Activated naive CD8-positive, alpha-beta T cell treated with anti-CD3 and anti-CD28 coated beads, Interleukin-2, amount 50 U/mL, for 24 hours (primary cell): Measurements from ENCODE around the gene FEV.

Experiments
- ATAC-seq: fragments of 150-1000 bp; cut with Tn5 transposase; one replicate; pipeline ENCODE4 v1.10.0; 2021
- DNase-seq: peaks from one replicate; pipeline ENCODE4 v3.0.0; 2021
- H3K27ac Mint-ChIP-seq: one replicate; pipeline ENCODE4 v1.8.0; 2021; ENCODE audit warnings: mild to moderate bottlenecking, mixed read lengths
- H3K27me3 Mint-ChIP-seq: one replicate; pipeline ENCODE4 v1.8.0; 2021; ENCODE audit warnings: mixed read lengths
- H3K36me3 Mint-ChIP-seq: one replicate; pipeline ENCODE4 v1.8.0; 2021; ENCODE audit warnings: low read depth, mixed read lengths
- H3K4me1 Mint-ChIP-seq: one replicate; pipeline ENCODE4 v1.8.0; 2021; ENCODE audit warnings: mixed read lengths
- H3K4me3 Mint-ChIP-seq: one replicate; pipeline ENCODE4 v1.8.0; 2021; ENCODE audit warnings: mild to moderate bottlenecking, moderate library complexity, mixed read lengths
- H3K9me3 Mint-ChIP-seq: one replicate; pipeline ENCODE4 v1.8.0; 2021; ENCODE audit warnings: mixed read lengths

The FEV gene

DNA sequence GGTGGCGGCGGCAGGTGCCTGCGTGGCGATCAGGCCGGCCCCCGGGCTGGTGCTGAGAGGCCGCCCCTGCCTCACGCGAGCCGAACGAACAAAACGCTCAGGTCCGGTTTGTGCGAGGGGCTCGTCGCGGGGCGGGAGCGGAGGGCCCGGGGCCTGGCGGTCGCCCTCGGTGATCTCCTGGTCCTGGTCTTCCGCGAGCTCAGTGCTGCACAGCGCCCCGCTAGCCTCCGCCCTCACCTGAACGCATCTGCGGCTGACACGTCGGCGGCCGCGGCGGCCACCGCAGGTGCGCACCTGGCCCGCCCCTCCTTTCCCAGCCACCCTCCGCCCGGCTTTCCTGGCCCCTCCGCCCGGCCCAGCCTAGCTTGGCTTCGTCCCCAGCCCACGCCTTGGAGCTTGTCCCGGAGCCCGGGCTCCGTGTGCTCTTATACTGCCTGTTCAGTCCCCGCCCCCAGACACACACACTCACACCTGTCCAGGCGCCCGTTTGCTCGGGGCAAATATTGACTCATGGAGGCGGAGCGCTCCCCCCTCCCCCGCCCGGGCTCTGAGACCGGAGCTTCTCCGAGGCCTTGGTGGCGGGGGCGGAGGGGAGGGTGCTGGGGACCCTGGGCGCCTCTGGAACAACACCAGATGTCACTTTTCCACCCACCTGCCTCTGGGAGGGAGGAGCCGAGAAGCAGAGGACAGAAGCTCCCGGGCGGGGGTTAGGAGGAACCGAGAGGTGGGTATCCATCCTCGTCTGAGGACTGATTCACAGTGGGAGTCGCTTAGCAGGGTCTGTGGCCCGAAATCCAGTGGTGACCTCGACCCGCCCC lies 16.8 kb upstream of the FEV start:
- peaks cover 76% of the 10 kb centered on the region for H3K27me3 Mint-ChIP-seq
- no peak overlapping the region for H3K27ac Mint-ChIP-seq
- no peaks in the 10 kb centered on the region for H3K36me3 Mint-ChIP-seq
- ATAC-seq (peak; percentile 50), DNase-seq (peak; percentile 57)
- H3K4me3 Mint-ChIP-seq: no peak overlapping the region
- no peaks in the 10 kb centered on the region for H3K9me3 Mint-ChIP-seq
- peaks cover 18% of the 10 kb centered on the region for H3K4me1 Mint-ChIP-seq

DNA sequence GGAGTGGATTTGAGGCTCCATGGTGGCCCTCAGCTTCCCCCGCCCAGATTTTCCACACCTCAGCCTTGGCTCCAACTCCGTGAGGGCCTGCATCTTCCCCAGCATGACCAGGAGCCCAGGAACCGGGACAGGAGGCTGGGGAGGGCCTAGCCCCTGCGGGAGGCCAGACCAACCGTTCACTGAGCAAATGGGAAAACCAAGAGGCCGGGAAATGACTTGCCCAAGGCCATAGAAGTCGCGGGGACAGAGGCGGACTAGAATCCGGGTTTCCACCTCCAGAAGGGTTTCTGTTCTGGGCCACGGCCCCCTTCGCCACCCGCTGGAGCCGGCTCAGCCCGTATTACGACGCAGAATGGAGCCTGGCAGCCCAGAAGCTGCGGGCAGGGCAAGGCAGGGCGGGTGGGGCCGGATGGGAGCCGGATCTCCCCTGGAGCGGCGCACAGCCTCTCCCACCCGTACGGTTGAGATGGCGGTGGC lies 16.2 kb upstream of the FEV start:
- Mint-ChIP-seq H3K9me3 (no peaks in the 10 kb centered on the region), H3K27ac (no peak overlapping the region), H3K4me1 (peaks cover 20% of the 10 kb centered on the region), H3K4me3 (no peak overlapping the region), H3K27me3 (peaks cover 74% of the 10 kb centered on the region), H3K36me3 (no peaks in the 10 kb centered on the region)
- no peak for ATAC-seq
- DNase-seq: no peak

DNA sequence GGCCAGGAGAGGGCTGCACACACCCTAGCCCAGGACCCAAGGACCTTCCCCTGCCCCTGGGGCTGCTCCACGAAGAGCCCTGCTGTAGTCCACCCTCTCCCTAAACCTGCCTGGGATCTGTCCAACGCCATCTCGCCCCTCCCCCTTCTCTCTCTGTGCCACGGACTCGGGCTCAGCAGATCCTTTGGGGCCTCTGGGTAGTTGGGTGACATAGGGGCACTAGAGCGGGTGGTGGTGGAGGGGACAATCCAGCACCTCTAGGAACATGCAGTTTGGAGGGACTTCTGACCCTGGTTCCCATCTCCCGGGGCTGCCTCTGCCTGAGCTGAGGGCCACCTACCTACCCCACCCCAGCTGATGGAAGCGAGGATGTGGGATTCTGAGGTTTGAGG lies 15.6 kb upstream of the FEV start:
- ATAC-seq (no peak), DNase-seq (no peak)
- peaks cover 22% of the 10 kb centered on the region for H3K4me1 Mint-ChIP-seq
- no peak overlapping the region for H3K4me3 Mint-ChIP-seq
- H3K9me3 Mint-ChIP-seq: no peaks in the 10 kb centered on the region
- no peak overlapping the region for H3K27ac Mint-ChIP-seq
- H3K36me3 Mint-ChIP-seq: no peaks in the 10 kb centered on the region
- peaks cover 76% of the 10 kb centered on the region for H3K27me3 Mint-ChIP-seq

DNA sequence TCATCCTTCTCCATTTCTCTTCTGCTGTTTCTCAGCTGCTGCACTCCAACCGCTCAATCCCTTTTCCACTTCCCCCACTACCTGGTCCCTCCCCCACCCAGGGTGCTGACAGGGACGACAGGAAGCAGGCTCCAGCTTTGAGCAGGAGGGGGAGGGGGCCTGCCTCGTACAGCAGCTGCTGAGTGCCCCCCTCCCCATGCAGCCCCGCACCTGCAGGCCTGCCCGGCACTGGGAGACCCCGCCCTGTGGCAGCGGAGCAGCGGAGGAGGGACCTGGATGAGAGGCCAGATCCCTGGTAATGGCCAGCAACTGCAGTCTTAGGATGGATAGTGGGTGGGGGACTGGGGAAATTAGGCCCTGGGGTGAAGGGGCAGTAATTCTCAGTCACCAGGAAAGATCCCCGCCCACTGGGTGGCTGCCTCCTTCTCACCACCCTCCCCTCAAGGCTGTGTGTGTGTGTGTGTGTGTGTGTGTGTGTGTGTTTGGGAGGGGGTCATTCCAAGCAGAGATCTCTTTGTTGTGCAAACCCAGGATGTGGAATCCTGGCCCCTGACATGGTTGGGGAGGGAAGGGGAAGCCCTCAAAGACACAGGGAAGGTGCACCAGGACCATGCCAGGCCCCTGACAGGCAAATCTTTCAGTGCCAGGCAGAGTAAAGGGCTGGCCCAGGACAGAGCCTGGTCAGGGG lies 15.0 kb upstream of the FEV start:
- Mint-ChIP-seq H3K36me3 (no peaks in the 10 kb centered on the region), H3K9me3 (no peaks in the 10 kb centered on the region), H3K4me3 (no peak overlapping the region), H3K27me3 (peaks cover 76% of the 10 kb centered on the region), H3K27ac (no peak overlapping the region), H3K4me1 (peaks cover 22% of the 10 kb centered on the region)
- DNase-seq (no peak), ATAC-seq (no peak)

DNA sequence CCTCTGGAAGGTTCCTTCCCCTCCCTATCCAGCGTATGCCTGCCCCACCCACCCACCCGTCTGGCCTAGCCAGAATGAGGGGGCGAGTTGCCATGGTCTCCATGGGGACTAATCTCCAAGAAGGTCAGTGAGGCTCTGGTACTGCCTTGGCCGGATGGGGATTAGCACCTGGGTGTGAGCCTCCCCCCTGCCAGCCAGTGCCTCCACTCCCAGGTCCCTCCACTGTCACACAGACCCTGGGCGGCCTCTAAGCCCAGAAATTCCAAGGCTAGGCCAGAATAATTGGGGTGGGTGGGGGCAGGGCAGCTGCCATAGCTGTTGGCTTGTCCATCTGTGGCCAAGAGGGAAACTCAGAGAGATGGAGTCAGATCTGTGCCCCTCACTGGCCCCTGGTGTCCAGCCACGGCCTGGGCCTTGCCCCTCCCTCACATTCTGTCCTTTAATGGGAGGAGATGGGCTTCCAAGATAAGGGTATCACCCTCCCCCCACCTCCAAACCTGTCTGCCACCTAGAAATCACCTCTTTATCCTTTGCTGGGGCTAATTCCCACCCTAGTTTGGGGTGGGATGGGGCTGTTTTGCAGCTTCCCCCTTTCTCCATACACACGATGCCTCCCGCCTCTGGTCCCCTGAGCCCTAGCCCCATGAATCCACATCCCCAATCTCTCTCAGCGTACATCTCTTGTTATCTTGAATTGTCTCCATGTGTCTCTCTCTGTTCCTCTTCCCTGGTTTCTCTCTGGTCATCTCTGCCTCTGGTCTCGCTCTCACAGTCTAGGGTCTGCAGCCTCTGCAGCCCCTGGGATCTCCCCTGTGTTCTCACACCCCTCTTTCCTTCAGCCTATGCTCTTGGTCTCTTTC lies 14.3 kb upstream of the FEV start:
- Mint-ChIP-seq H3K4me3 (no peak overlapping the region), H3K27me3 (peaks cover 78% of the 10 kb centered on the region), H3K9me3 (no peaks in the 10 kb centered on the region), H3K27ac (no peak overlapping the region), H3K36me3 (no peaks in the 10 kb centered on the region), H3K4me1 (peaks cover 22% of the 10 kb centered on the region)
- ATAC-seq (no peak), DNase-seq (no peak)

DNA sequence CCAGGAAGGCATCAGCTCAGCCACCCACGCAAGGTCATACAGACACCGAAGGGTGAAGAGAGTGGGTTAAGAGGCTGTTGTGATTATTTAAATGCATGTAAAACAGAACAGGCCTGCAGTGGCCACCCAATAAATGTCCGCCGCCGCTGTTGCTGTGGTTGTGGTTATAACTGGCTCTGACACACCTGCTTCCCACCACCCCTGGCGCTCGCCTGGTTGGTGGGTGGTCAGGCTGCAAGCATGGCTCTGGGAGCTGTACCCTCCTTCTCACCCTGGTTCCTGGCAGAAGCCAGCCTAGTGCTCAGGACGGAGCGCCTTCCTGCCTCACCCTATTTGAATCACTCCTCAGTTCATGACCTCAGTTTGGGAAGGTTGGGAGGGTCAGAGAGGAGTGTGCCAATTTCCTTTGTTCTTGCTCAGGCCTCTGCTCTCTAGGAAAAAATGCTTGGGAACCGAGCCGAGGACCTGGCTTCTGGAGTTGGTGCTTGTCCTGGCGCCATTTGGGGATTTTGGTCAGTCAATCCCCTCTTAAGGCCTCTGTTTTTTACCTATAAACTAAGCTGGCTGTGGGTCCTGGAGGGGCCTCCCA lies 13.5 kb upstream of the FEV start:
- Mint-ChIP-seq H3K27ac (no peak overlapping the region), H3K36me3 (no peaks in the 10 kb centered on the region), H3K27me3 (peaks cover 77% of the 10 kb centered on the region)

DNA sequence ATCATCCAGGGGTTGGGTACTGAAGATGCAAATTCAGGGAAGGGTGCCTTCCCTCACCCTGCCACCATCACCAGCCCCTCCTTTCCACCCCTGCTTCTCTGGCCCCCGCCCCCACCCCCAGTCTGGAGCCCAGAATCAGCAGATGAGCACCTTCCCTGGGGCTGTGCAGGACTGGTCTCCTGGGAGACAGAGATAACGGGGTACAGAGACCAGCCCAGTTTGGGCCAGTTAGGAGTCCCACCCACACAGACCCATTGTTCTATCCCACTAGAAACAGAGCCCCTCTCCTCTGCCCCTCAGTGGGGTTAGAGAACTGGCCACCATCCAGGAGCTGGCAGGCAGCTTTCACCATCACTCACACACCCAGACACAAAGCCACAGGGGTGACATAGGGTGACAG lies 12.7 kb upstream of the FEV start:
- Mint-ChIP-seq H3K9me3 (no peaks in the 10 kb centered on the region), H3K27me3 (peaks cover 74% of the 10 kb centered on the region), H3K36me3 (no peaks in the 10 kb centered on the region), H3K4me1 (peaks cover 15% of the 10 kb centered on the region), H3K4me3 (no peak overlapping the region), H3K27ac (no peak overlapping the region)
- ATAC-seq (no peak), DNase-seq (no peak)

More for the DNA sequence above, 13.5 kb upstream of the FEV start:
- H3K4me3 Mint-ChIP-seq: no peak overlapping the region
- no peaks in the 10 kb centered on the region for H3K9me3 Mint-ChIP-seq
- no peak for ATAC-seq
- no peak for DNase-seq
- peaks cover 20% of the 10 kb centered on the region for H3K4me1 Mint-ChIP-seq

DNA sequence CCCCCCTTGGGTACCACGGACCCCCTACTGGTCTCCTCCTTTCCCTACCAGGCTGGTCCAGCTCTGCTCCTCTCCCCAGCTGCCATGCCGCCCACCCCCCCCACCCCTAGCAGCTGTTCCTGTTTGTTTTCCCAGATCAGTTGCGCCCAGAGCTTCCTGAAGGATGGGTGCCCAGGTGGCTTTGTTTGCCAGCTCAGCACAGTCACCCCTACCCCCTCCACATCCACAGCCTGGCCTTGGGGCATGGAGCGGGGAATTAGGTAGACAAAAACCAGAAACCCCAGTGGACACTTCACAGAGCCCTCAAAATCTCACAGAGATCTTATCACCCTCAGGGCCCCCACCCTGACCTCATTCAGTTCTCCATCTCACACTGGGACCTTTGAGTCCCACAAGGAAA lies 12.0 kb upstream of the FEV start:
- DNase-seq (no peak), ATAC-seq (no peak)
- Mint-ChIP-seq H3K27ac (no peak overlapping the region), H3K9me3 (no peaks in the 10 kb centered on the region), H3K27me3 (peaks cover 77% of the 10 kb centered on the region), H3K4me1 (peaks cover 9% of the 10 kb centered on the region), H3K36me3 (no peaks in the 10 kb centered on the region), H3K4me3 (no peak overlapping the region)

DNA sequence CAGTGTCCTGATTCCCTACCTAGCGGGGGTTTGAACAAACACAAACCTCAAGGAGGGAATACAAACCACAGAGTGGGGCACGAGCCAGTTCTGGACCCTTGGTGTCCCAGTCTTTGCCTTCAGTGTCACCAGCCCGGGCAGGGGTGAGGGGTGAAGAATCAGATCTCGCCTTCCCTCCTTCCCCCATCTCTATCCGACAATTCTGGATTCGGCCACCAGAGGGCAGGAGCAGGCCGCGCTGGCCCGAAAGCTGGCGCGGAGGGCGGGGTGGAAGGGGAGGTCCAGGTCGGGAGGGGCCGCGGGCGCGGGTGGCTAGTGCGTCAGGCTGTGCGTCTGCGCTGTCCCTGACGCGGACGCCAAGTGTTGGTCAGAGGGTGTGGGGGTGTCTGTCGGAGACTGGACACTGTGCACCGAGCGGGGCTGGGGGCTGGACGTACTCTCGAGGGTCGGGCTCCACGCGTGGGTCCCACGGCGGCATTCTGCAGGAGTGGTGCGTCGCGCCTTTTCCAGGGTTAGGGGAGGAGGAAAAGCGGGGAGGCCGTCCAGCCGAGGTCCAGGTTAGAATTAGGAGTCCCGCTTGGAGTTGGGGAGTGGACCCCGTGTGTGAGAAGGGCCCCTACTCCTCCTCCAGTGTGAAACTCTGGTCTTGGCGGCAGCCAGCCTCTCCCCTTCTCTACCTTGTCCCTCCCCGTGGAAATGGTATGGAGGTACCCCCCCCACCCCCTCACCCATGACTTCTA lies 11.2 kb upstream of the FEV start:
- Mint-ChIP-seq H3K4me3 (peak overlapping the region; percentile 24), H3K27me3 (peaks cover 82% of the 10 kb centered on the region), H3K4me1 (peaks cover 7% of the 10 kb centered on the region), H3K9me3 (no peaks in the 10 kb centered on the region), H3K36me3 (no peaks in the 10 kb centered on the region), H3K27ac (no peak overlapping the region)
- ATAC-seq (peak; percentile 55), DNase-seq (peak; percentile 91)

DNA sequence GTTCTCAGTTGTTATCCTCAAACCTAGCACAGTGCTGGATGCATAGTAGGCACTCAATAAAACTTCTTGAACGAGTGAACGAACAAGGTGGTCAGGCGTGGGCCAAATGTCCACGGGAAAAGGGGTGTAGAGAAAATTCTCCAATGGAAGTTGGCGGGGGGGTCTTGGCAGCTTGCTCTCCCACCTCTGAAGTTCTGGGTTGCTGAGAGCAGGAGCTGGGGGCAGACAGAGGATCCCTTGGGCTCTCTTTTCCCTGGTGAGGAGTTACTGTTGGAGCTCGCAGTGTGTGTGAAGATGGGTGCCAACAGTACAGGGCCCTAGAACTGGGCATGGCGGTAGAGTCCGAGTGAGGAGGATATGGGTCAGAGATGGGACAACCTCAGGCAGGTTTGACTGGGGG lies 10.6 kb upstream of the FEV start:
- ATAC-seq (no peak), DNase-seq (no peak)
- Mint-ChIP-seq H3K27me3 (peaks cover 82% of the 10 kb centered on the region), H3K9me3 (no peaks in the 10 kb centered on the region), H3K27ac (no peak overlapping the region), H3K4me3 (no peak overlapping the region), H3K4me1 (peaks cover 3% of the 10 kb centered on the region), H3K36me3 (no peaks in the 10 kb centered on the region)

DNA sequence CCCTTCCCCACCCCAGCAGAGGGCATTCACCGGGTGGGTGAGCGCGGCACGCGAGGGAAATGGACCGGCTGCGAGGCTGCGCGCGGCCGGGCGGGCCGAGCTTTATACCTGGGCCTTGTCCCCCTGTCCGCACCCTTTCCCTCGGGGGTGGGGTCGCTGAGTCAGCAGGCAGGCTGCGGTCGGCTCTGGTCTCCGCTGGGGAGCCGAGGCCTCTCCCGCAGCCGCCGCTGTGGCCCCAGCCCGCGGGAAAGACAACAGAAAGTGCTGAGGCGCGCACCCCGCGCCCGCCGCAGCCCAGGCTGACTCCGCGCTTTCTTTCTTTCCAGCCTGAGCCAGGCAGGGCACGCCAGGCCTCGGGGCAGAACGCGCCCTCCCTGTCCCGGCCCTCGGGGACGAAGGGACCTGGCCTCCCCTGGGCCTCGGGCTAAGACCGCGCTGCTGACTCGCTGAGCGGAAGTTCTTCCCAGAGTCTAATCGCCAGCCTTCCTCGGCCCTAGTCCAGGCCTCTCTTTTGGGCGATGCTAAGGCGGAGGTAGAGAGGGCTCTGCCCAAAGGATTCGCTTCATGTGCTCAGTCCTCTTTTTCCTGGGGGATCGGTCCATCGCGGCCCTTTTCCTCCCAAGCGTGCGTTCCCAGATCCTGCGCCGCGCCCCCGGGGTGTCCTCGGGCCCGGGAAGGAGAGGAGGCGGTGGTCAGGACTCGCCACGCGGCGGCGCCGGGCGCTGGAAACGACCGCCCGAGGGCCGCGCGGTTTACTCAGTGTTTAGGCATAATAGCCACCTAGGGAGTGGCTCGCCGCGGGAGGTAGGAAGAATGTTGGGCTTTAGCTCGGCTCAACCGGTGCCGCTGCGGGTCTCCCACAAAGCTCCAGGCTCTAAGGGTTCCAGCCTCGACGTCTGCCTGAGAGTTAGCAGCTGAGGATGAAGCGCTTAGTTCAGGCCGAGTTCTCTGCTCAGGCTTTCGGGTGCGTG lies 8.6 kb upstream of the FEV start, which contains the start of gene CRYBA2:
CRYBA2 (minus strand) TSS at position 78 of the 971 bp plus-strand sequence. CDS start 246 bp downstream, outside the sequence.
- Mint-ChIP-seq H3K4me1 (peaks cover 3% of the 10 kb centered on the region), H3K27ac (no peak within 1 kb of the TSS), H3K27me3 (peaks cover 87% of the 10 kb centered on the region), H3K4me3 (no peak within 1 kb of the TSS), H3K36me3 (no peaks in the 10 kb centered on the region), H3K9me3 (no peaks in the 10 kb centered on the region)
- no peak for DNase-seq
- no peak for ATAC-seq

DNA sequence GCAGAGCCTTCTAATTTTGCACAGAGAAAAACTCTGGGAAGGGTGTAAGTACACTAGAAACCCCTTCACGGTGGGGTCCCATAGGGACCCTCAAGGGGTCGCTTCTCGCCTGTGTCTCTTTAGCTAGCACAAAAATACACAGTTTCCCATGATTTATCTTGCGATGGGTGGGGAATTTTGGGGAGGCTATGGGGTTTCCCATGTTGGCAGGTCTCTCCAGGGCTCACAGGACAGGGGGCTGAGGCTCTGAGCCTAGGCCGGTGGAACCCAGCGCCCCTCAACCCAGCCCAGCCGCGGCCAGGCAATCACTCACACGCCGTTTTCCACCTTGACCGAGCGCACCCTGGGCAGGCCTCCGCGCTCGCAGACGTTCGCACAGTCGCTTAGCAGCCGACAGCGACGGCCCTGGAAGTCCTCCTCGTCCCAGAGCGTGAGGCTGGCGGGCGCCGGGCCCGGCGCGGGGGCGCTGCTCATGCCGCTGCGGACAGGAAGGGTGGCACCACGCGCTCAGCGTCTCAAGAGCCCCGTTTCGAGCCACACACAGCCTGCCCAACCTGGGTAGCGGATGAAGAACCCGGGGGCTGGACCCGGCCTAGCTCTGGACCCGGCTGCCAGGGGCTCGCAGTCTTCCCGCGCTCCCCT lies 7.8 kb upstream of the FEV start:
- no peak overlapping the region for H3K4me3 Mint-ChIP-seq
- peaks cover 3% of the 10 kb centered on the region for H3K4me1 Mint-ChIP-seq
- no peaks in the 10 kb centered on the region for H3K36me3 Mint-ChIP-seq
- no peak overlapping the region for H3K27ac Mint-ChIP-seq
- H3K9me3 Mint-ChIP-seq: no peaks in the 10 kb centered on the region
- DNase-seq: no peak
- ATAC-seq: no peak
- peaks cover 86% of the 10 kb centered on the region for H3K27me3 Mint-ChIP-seq
